Keratinocyte (primary cell): ENCODE data around the gene CCNL2. TPM values are rescaled to one million over a fixed set of nuclear protein-coding genes. Genes with fewer than 3 reads are reported as not detected.

Experiments used
- DNase-seq: peaks from one replicate; pipeline ENCODE4 v3.0.0-alpha.2; 2011; ENCODE audit warnings: low read depth, missing footprints, low spot score
- FAIRE-seq: peaks from 2 replicates; lab custom pipeline; 2011; peaks lifted over from hg19 to GRCh38; lab: Jason Lieb, UNC
- H2AFZ ChIP-seq: 2 replicates; pipeline ENCODE4 v1.6.0; 2012; ENCODE audit warnings: low read length, control low read depth, inconsistent platforms; ENCODE audit not compliant: control insufficient read depth
- H3K27ac ChIP-seq: 2 replicates; pipeline ENCODE4 v1.5.1; 2011; ENCODE audit warnings: low read length; ENCODE audit not compliant: control insufficient read depth, insufficient read depth
- H3K27me3 ChIP-seq: 3 replicates; pipeline ENCODE4 v1.6.0; 2011; ENCODE audit warnings: low read length; ENCODE audit not compliant: control insufficient read depth, insufficient read depth; ENCODE audit errors: extremely low read depth
- H3K36me3 ChIP-seq, 2 experiments: 2 replicates in 1 of 2; 3 replicates in 1 of 2; pipeline ENCODE4 v1.5.1; 2011; ENCODE audit warnings: low read length in 2 of 2, mild to moderate bottlenecking in 1 of 2; ENCODE audit not compliant: control insufficient read depth in 2 of 2, insufficient read depth in 2 of 2; ENCODE audit errors: extremely low read depth in 1 of 2
- H3K4me1 ChIP-seq: 3 replicates; pipeline ENCODE4 v1.5.1; 2011; ENCODE audit warnings: low read length; ENCODE audit not compliant: control insufficient read depth, insufficient read depth; ENCODE audit errors: extremely low read depth
- H3K4me2 ChIP-seq: 3 replicates; pipeline ENCODE4 v1.6.0; 2011; ENCODE audit warnings: low read depth, low read length; ENCODE audit not compliant: control insufficient read depth, insufficient read depth; ENCODE audit errors: extremely low read depth
- H3K4me3 ChIP-seq, 3 experiments: fragments of 200-600 bp in 1 of 3; sonication (generic) in 1 of 3; 2 replicates in 2 of 3; 3 replicates in 1 of 3; pipeline ENCODE4 v1.5.1; 2011 to 2016; ENCODE audit warnings: low read length in 3 of 3, mild to moderate bottlenecking in 3 of 3, control low read depth in 2 of 3, inconsistent platforms in 1 of 3, low read depth in 1 of 3, mixed read lengths in 1 of 3, mixed run types in 1 of 3, moderate library complexity in 1 of 3; ENCODE audit not compliant: control insufficient read depth in 2 of 3, insufficient read depth in 2 of 3; ENCODE audit errors: extremely low read depth in 1 of 3
- H3K79me2 ChIP-seq: 2 replicates; pipeline ENCODE4 v1.6.0; 2012; ENCODE audit warnings: low read length; ENCODE audit not compliant: control insufficient read depth, insufficient read depth
- H3K9ac ChIP-seq: 3 replicates; pipeline ENCODE4 v1.6.0; 2011; ENCODE audit warnings: low read length; ENCODE audit not compliant: control insufficient read depth, insufficient read depth; ENCODE audit errors: extremely low read depth
- H3K9me1 ChIP-seq: 3 replicates; pipeline ENCODE4 v1.6.0; 2011; ENCODE audit warnings: low read length; ENCODE audit not compliant: control insufficient read depth, insufficient read depth; ENCODE audit errors: extremely low read depth
- H3K9me3 ChIP-seq: 2 replicates; pipeline ENCODE4 v1.5.1; 2012; ENCODE audit warnings: low read depth, low read length; ENCODE audit not compliant: control insufficient read depth
- H4K20me1 ChIP-seq: 3 replicates; pipeline ENCODE4 v1.6.0; 2011; ENCODE audit warnings: low read length; ENCODE audit not compliant: control insufficient read depth, insufficient read depth; ENCODE audit errors: extremely low read depth
- EZH2 ChIP-seq: IDR thresholded peaks from one replicate; pipeline ENCODE4 v1.6.1; 2012; ENCODE audit warnings: inconsistent platforms, mild to moderate bottlenecking, low read length, moderate library complexity
- dilution Hi-C: fragments of 300-500 bp; cut with MboI; formaldehyde crosslinking; loops from one replicate; pipeline ENCODE4 v1.7.0; 2020; ENCODE audit warnings: low sequenced_read_pairs; ENCODE audit not compliant: extremely low pct_ligation_motif_present
- polyA plus RNA-seq, 5 experiments: library from polyadenylated mRNA; depleted of rRNA in 3 of 5; stranded (reverse) in 3 of 5; stranded (forward) in 1 of 5; unstranded in 1 of 5; fragments of >200 nt; gene quantifications; 1 replicate in 1 of 5; 2 replicates in 3 of 5; 3 replicates in 1 of 5; pipeline versions ENCODE4 v1.2.1 to v1.2.3, GENCODE V29; 2011 to 2012; ENCODE audit warnings: missing spikeins in 2 of 5, low read depth in 1 of 5, low replicate concordance in 1 of 5
- TF ChIP-seq, protein P1 (sequence below), 3 experiments: IDR thresholded peaks in 1 of 3; conservative IDR thresholded peaks in 1 of 3; optimal IDR thresholded peaks in 1 of 3; 2 replicates in 2 of 3; 3 replicates in 1 of 3; pipeline versions ENCODE3 to v1.5.1; 2011; ENCODE audit warnings: low read length in 3 of 3, mild to moderate bottlenecking in 3 of 3, moderate library complexity in 2 of 3, control low read depth in 1 of 3, inconsistent platforms in 1 of 3; ENCODE audit not compliant: insufficient read depth in 2 of 3; ENCODE audit errors: extremely low read depth in 1 of 3

Gene CCNL2
- polyA plus RNA-seq, 1 donor (not counting 4 experiments of a cell fraction or from before 2014, with no cell fraction given) = 140 TPM

DNA sequence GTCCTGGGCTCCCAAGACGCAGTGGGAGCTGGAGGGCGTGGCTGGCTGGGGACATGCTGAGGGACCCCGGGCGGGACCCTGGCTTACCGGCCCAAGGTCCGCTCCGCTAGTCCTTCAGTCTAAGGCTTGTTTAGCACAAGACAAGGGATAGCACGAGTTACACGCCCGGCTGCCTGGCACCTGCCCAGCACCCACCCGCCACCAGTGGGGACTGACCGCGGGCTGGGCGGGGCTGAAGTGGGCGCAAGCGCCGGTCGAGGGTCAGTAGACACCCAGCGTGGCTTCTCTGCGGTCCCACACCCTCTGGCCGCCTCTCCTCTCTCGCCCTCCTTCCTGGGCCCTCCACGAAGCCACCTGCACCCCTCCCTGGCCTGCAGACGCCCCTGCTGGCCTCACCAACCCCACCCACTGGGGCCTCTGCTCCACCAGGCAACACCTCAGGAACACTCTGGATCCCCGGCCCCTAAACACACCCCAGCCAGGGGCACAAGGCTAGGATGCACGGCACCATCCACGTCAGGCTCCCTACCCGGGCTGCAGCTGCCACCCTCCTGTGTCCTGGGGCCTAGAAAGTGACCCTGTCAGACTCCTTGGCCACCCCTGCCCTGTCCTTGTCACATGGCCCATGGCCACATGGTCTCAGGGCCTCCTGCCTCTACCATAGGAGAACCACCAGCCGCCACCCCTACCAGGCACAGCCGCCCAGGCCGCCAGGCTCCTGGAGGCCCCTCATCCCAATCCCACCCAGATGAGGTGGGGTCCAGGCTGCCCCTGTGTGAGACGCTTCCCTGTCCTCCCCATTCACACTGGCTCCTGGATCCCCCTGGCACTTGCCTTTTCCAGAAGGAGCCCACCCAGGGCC is 62.0 kb downstream of the CCNL2 start:
- H3K79me2 ChIP-seq = peaks cover 16% of the 10 kb centered on the region
- FAIRE-seq (no peak), DNase-seq (no peak)
- dilution Hi-C loops = no loop called here
- H3K4me3 ChIP-seq = no peak overlapping the region
- peaks cover 23% of the 10 kb centered on the region for H3K4me1 ChIP-seq
- H3K36me3 ChIP-seq = peaks cover 13 to 30% of the 10 kb centered on the region in 2 experiments
- H3K27ac ChIP-seq = no peak overlapping the region
- H3K9ac ChIP-seq = no peak overlapping the region
- H2AFZ ChIP-seq = no peak overlapping the region
- peaks cover 38% of the 10 kb centered on the region for H4K20me1 ChIP-seq
- no peak overlapping the region for H3K4me2 ChIP-seq
- H3K9me3 ChIP-seq = no peaks in the 10 kb centered on the region
- H3K9me1 ChIP-seq = no peaks in the 10 kb centered on the region
- TF ChIP-seq, protein P1, sequence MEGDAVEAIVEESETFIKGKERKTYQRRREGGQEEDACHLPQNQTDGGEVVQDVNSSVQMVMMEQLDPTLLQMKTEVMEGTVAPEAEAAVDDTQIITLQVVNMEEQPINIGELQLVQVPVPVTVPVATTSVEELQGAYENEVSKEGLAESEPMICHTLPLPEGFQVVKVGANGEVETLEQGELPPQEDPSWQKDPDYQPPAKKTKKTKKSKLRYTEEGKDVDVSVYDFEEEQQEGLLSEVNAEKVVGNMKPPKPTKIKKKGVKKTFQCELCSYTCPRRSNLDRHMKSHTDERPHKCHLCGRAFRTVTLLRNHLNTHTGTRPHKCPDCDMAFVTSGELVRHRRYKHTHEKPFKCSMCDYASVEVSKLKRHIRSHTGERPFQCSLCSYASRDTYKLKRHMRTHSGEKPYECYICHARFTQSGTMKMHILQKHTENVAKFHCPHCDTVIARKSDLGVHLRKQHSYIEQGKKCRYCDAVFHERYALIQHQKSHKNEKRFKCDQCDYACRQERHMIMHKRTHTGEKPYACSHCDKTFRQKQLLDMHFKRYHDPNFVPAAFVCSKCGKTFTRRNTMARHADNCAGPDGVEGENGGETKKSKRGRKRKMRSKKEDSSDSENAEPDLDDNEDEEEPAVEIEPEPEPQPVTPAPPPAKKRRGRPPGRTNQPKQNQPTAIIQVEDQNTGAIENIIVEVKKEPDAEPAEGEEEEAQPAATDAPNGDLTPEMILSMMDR (optimal IDR thresholded peaks at IDR 0.05 in 1 of 3, IDR thresholded peaks at IDR 0.05 in 1 of 3, conservative IDR thresholded peaks at IDR 0.05 in 1 of 3; ENCODE audit: extremely low read depth in 1 of 3, insufficient read depth in 2 of 3, low read length in 3 of 3) = no peak
- TF ChIP-seq EZH2 = no peak
- peaks cover 5% of the 10 kb centered on the region for H3K27me3 ChIP-seq

DNA sequence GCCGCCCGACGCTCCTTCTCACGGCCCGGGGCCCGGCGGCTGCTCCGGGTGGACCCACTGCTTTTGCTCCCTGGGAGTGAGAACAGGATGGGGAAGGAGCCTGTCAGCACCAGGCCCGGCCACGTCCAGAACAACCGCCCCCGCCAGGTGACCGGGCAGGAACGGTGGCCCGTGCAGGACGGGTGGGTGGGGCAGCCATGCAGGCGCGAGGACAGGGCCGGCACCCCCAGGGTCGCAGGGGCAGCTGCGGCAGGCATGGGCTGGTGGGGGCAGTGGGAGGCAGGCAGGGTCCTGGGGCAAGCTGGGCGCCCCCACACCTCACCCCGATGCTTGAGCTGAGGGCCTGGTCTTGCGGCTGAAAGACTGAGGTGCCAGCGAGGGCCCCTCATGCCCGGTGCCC is 62.7 kb downstream of the CCNL2 start:
- H3K9ac ChIP-seq = no peak overlapping the region
- H3K27me3 ChIP-seq = peaks cover 7% of the 10 kb centered on the region
- peaks cover 28% of the 10 kb centered on the region for H3K4me1 ChIP-seq
- H2AFZ ChIP-seq = no peak overlapping the region
- peaks cover 12 to 24% of the 10 kb centered on the region in 2 experiments for H3K36me3 ChIP-seq
- FAIRE-seq = no peak
- DNase-seq = no peak
- H3K9me3 ChIP-seq = no peaks in the 10 kb centered on the region
- H3K4me2 ChIP-seq = no peak overlapping the region
- dilution Hi-C loops = no loop called here
- no peaks in the 10 kb centered on the region for H3K9me1 ChIP-seq
- H3K79me2 ChIP-seq = peaks cover 12% of the 10 kb centered on the region
- peaks cover 40% of the 10 kb centered on the region for H4K20me1 ChIP-seq
- no peak overlapping the region for H3K4me3 ChIP-seq
- TF ChIP-seq, protein P1 (optimal IDR thresholded peaks at IDR 0.05 in 1 of 3, IDR thresholded peaks at IDR 0.05 in 1 of 3, conservative IDR thresholded peaks at IDR 0.05 in 1 of 3; ENCODE audit: extremely low read depth in 1 of 3, insufficient read depth in 2 of 3, low read length in 3 of 3) = no peak
- TF ChIP-seq EZH2 = no peak
- H3K27ac ChIP-seq = no peak overlapping the region
